Measurements from ENCODE around the gene LRRC31. TPM values are rescaled to one million over a fixed set of nuclear protein-coding genes. Genes with fewer than 3 reads are reported as not detected.

Gene LRRC31
- total and polyA plus RNA-seq, 2 experiments from 2014 or later, result not detected

GRCh38 chr3:169813278-169813677 lies 56.5 kb downstream of the LRRC31 start (continued):
- no peak for TF ChIP-seq REST (IDR thresholded peaks at IDR 0.05; ENCODE audit: unreplicated experiment)

- H3K4me3 ChIP-seq, result peak within 1 kb of the TSS; percentile 81
- TF ChIP-seq ZNF114 (CRISPR knock-in tag; IDR thresholded peaks at IDR 0.05), result no peak
- TF ChIP-seq EZH2 (IDR thresholded peaks at IDR 0.05; ENCODE audit: low read depth, unreplicated experiment), result no peak
- TF ChIP-seq REST (IDR thresholded peaks at IDR 0.05; ENCODE audit: unreplicated experiment), result no peak
- peak; percentile 61 for TF ChIP-seq POLR2AphosphoS5 (IDR thresholded peaks at IDR 0.05; ENCODE audit: low read depth)
- peaks cover 20% of the 10 kb centered on the region for H3K4me1 ChIP-seq (ENCODE audit: insufficient read depth)
- no peaks in the 10 kb centered on the region for H3K36me3 ChIP-seq (ENCODE audit: insufficient read depth)
- H3F3A ChIP-seq (replicated peaks; ENCODE audit: low read depth), result no peaks in the 10 kb centered on the region
- ATAC-seq, result peak; percentile 84
- Mint-ChIP-seq H3K27ac (no peak within 1 kb of the TSS), H3K27me3 (ENCODE audit: insufficient read depth, low read depth, poor library complexity) (peaks cover 18% of the 10 kb centered on the region), H3K4me1 (peaks cover 25% of the 10 kb centered on the region), H3K36me3 (ENCODE audit: low read depth) (no peaks in the 10 kb centered on the region), H3K9me3 (peaks cover 13% of the 10 kb centered on the region; the same call in 2 of the 3 replicates), H3K4me3 (peak within 1 kb of the TSS; percentile 78)
- H2AFZ ChIP-seq, result peak within 1 kb of the TSS; percentile 98
- no peaks in the 10 kb centered on the region for H3K9me2 ChIP-seq (ENCODE audit: insufficient read depth)
- H4K20me1 ChIP-seq (replicated peaks; ENCODE audit: insufficient read depth), result no peaks in the 10 kb centered on the region
- peak within 1 kb of the TSS; percentile 96 for H3K4me2 ChIP-seq
- DNase-seq (ENCODE audit: low spot score), result peak; percentile 97
- no peak within 1 kb of the TSS for H3K27ac ChIP-seq (ENCODE audit: low read depth)
- no peaks in the 10 kb centered on the region for H3K79me2 ChIP-seq (replicated peaks; ENCODE audit: insufficient read depth)
- peaks cover 12% of the 10 kb centered on the region; the same call in 1 of the 2 replicates for H3K27me3 ChIP-seq (ENCODE audit: insufficient read depth)
Observed at GRCh38 chr3:169812332-169813235, 57.2 kb downstream of the LRRC31 start, which contains the start of the genes LRRC34 and LRRIQ4. TSS of gene LRRC34 (minus strand) at chr3:169812904. CDS start at chr3:169812548, 356 bp downstream. TSS of gene LRRIQ4 (plus strand) at chr3:169812870. CDS start at chr3:169821922, 9,052 bp downstream.
